ENCODE results near the gene BHMT2. TPM values are rescaled to one million over a fixed set of nuclear protein-coding genes. Genes with fewer than 3 reads are reported as not detected.

BHMT2 gene
- total and polyA plus RNA-seq, 8 donors: 0.28 to 2.8 (median 1.6) TPM

GRCh38 chr5:79056847-79057246 lies 12.7 kb upstream of the BHMT2 start:
- FAIRE-seq: no peak
- no peak for ATAC-seq
- no peak for TF ChIP-seq CTCF (IDR thresholded peaks at IDR 0.05)

DNA sequence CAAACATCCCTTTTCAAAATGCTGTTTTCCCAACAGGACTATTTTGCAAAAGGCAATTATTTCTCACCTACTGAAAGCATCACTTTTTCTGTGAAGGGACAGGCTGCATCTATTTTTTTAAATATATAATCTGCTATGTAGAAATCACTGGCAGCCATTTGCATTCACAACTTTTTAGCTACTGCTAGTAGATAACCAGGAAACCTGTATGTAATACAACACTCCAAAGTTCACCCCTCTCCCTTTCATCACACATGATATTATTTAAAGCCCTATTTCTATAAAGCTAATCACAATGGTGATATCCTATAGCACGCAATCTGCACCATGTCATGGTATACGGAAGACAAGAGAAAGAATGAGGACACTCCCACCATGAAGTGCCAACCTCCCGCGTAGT lies 9.9 kb upstream of the BHMT2 start:
- no peaks in the 10 kb centered on the region for H3K9me3 ChIP-seq
- no peak for ATAC-seq
- no peak for FAIRE-seq

More at GRCh38 chr5:79056847-79057246, 12.7 kb upstream of the BHMT2 start:
- H3K27me3 ChIP-seq: no peaks in the 10 kb centered on the region
- intact Hi-C loops (cut with DNase I): no loop called here
- no peak for DNase-seq
- no peaks in the 10 kb centered on the region for H3K9me3 ChIP-seq
- H3K27ac ChIP-seq: no peak overlapping the region
- no peaks in the 10 kb centered on the region for H3K36me3 ChIP-seq
- H3K4me1 ChIP-seq: no peaks in the 10 kb centered on the region
- H3K4me3 ChIP-seq: no peak overlapping the region

GRCh38 chr5:79062436-79062835 lies 7.1 kb upstream of the BHMT2 start:
- no peaks in the 10 kb centered on the region for H3K27me3 ChIP-seq
- intact Hi-C loops (cut with DNase I): no loop called here
- H3K4me1 ChIP-seq: no peaks in the 10 kb centered on the region
- no peaks in the 10 kb centered on the region for H3K9me3 ChIP-seq
- WGBS, 2 donors: 89 to 94% methylated on average over 3 of the region's 3 CpGs
- DNase-seq (no peak), FAIRE-seq (no peak), ATAC-seq (no peak)
- no peak for TF ChIP-seq CTCF (IDR thresholded peaks at IDR 0.05)
- H3K36me3 ChIP-seq: no peaks in the 10 kb centered on the region
- H3K27ac ChIP-seq: no peak overlapping the region
- no peak overlapping the region for H3K4me3 ChIP-seq

More for the DNA sequence above, 9.9 kb upstream of the BHMT2 start:
- WGBS, 2 donors: 90 to 95% methylated on average over 4 of the region's 4 CpGs
- intact Hi-C loops (cut with DNase I): no loop called here
- H3K4me1 ChIP-seq: no peaks in the 10 kb centered on the region
- H3K36me3 ChIP-seq: no peaks in the 10 kb centered on the region
- no peaks in the 10 kb centered on the region for H3K27me3 ChIP-seq
- no peak overlapping the region for H3K4me3 ChIP-seq
- no peak for TF ChIP-seq CTCF (IDR thresholded peaks at IDR 0.05)
- H3K27ac ChIP-seq: no peak overlapping the region
- DNase-seq: no peak

- FAIRE-seq (no peak), DNase-seq (peak in 1 of 6 donors; percentile 16), ATAC-seq (peak in 2 of 4 donors; percentile 22 to 41)
- Histone ChIP-seq H3K4me3 (no peak overlapping the region), H3K9me3 (no peaks in the 10 kb centered on the region), H3K36me3 (no peaks in the 10 kb centered on the region), H3K4me1 (no peaks in the 10 kb centered on the region), H3K27ac (no peak overlapping the region), H3K27me3 (no peaks in the 10 kb centered on the region)
- no peak for TF ChIP-seq CTCF (IDR thresholded peaks at IDR 0.05)
- intact Hi-C loops (cut with DNase I): no loop called here
- 55 to 58% methylated on average over 9 of the region's 9 CpGs for WGBS, 2 donors
Observed at GRCh38 chr5:79070350-79070667, 742 bp downstream of the BHMT2 start.

DNA sequence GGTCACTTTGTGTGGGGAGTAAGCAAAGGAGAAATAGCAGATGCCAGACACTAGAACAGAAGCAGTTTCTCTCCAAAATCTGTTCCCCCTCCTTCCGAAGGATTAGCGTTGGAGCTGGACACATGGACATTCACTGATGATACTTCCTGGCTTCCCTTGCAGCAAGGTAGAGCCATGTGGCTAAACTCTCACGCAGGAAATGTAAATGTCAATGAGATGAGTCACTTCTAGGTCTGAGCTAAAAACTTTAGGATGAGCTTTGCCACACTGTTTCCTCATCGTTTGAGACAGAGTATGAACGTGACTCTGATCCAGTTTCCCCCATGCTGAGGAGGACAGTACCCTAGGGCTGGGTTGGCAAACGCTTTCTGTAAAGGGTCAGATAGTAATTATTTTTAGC lies 5.1 kb downstream of the BHMT2 start:
- no peaks in the 10 kb centered on the region for H3K27me3 ChIP-seq
- FAIRE-seq: no peak
- TF ChIP-seq CTCF (IDR thresholded peaks at IDR 0.05): no peak
- H3K27ac ChIP-seq: no peak overlapping the region
- no peaks in the 10 kb centered on the region for H3K4me1 ChIP-seq
- ATAC-seq: no peak
- H3K4me3 ChIP-seq: no peak overlapping the region
- H3K9me3 ChIP-seq: no peaks in the 10 kb centered on the region
- no peaks in the 10 kb centered on the region for H3K36me3 ChIP-seq
- intact Hi-C loops (cut with DNase I): no loop called here
- 77 to 87% methylated on average over 6 of the region's 6 CpGs for WGBS, 2 donors
- no peak for DNase-seq

Data from pancreas (tissue), 10 donors.